Activated T-helper 17 cell treated with anti-CD3 and anti-CD28 coated beads, Interleukin-2, amount 50 U/mL, for 72 hours (primary cell): ENCODE results near the gene ZNF695. TPM values are rescaled to one million over a fixed set of nuclear protein-coding genes. Genes with fewer than 3 reads are reported as not detected.

Source experiments
- ATAC-seq: fragments of 150-1000 bp; cut with Tn5 transposase; replicated peaks from 2 replicates; pipeline ENCODE4 v1.10.0; 2021; ENCODE audit warnings: mild to moderate bottlenecking, moderate library complexity
- H3K27ac Mint-ChIP-seq: one replicate; pipeline ENCODE4 v1.8.0; 2022; ENCODE audit warnings: mixed read lengths
- H3K27me3 Mint-ChIP-seq: one replicate; pipeline ENCODE4 v1.8.0; 2022; ENCODE audit warnings: mixed read lengths
- H3K36me3 Mint-ChIP-seq: one replicate; pipeline ENCODE4 v1.8.0; 2022; ENCODE audit warnings: low read depth, mild to moderate bottlenecking, mixed read lengths
- H3K4me1 Mint-ChIP-seq: one replicate; pipeline ENCODE4 v1.8.0; 2022; ENCODE audit warnings: mixed read lengths
- H3K4me3 Mint-ChIP-seq: one replicate; pipeline ENCODE4 v1.8.0; 2022; ENCODE audit warnings: mild to moderate bottlenecking, mixed read lengths
- H3K9me3 Mint-ChIP-seq: one replicate; pipeline ENCODE4 v1.8.0; 2022; ENCODE audit warnings: mixed read lengths
- total RNA-seq, 2 donors: library from RNA; stranded (reverse); gene quantifications; one replicate each; pipeline ENCODE4 v1.2.3, GENCODE V29; 2022

Gene ZNF695
- total RNA-seq, 2 donors from 2014 or later, result 0.15 to 0.58 TPM

- Mint-ChIP-seq H3K27ac (no peak overlapping the region), H3K9me3 (peaks cover 41% of the 10 kb centered on the region), H3K27me3 (peaks cover 3% of the 10 kb centered on the region), H3K4me3 (no peak overlapping the region), H3K4me1 (no peaks in the 10 kb centered on the region), H3K36me3 (no peaks in the 10 kb centered on the region)
- no peak for ATAC-seq
Observed at GRCh38 chr1:246987083-246987690, 20.7 kb downstream of the ZNF695 start.

DNA sequence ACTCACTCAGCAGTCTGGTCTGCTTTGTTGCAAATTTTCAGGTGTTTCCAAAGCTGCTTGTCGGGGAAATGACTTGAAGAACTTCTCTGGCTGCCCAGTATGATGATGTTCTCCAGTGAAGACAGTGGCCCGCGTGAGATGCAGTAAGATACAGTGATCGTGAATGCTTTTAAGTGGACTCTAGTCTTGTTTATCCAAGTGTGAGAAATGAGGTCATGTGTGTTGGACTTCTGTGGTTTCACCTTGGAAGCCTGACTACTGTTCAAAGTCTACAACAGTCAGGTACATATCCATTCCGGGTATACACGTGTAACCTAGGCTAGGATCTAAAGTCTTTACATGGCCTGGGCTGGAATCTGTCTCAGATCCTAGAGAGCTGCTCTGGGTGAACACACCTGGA lies 29.1 kb downstream of the ZNF695 start:
- no peak overlapping the region for H3K27ac Mint-ChIP-seq
- peaks cover 16% of the 10 kb centered on the region for H3K9me3 Mint-ChIP-seq
- no peak for ATAC-seq

GRCh38 chr1:246978281-246978680 lies 29.6 kb downstream of the ZNF695 start:
- H3K27me3 Mint-ChIP-seq, result peaks cover 12% of the 10 kb centered on the region
- H3K4me3 Mint-ChIP-seq, result no peak overlapping the region
- no peak for ATAC-seq
- H3K36me3 Mint-ChIP-seq, result no peaks in the 10 kb centered on the region
- no peak overlapping the region for H3K27ac Mint-ChIP-seq
- H3K9me3 Mint-ChIP-seq, result peaks cover 16% of the 10 kb centered on the region
- H3K4me1 Mint-ChIP-seq, result no peaks in the 10 kb centered on the region

More for the DNA sequence above, 29.1 kb downstream of the ZNF695 start:
- Mint-ChIP-seq H3K36me3 (no peaks in the 10 kb centered on the region), H3K27me3 (peaks cover 12% of the 10 kb centered on the region), H3K4me3 (no peak overlapping the region), H3K4me1 (no peaks in the 10 kb centered on the region)

GRCh38 chr1:246971969-246972368 lies 35.9 kb downstream of the ZNF695 start:
- no peaks in the 10 kb centered on the region for H3K4me1 Mint-ChIP-seq
- H3K27ac Mint-ChIP-seq, result no peak overlapping the region
- H3K4me3 Mint-ChIP-seq, result no peak overlapping the region
- peaks cover 18% of the 10 kb centered on the region for H3K9me3 Mint-ChIP-seq
- ATAC-seq, result no peak
- peaks cover 3% of the 10 kb centered on the region for H3K27me3 Mint-ChIP-seq
- H3K36me3 Mint-ChIP-seq, result no peaks in the 10 kb centered on the region

GRCh38 chr1:246971090-246971721 lies 36.7 kb downstream of the ZNF695 start:
- peaks cover 18% of the 10 kb centered on the region for H3K9me3 Mint-ChIP-seq
- H3K27me3 Mint-ChIP-seq, result no peaks in the 10 kb centered on the region
- no peak overlapping the region for H3K4me3 Mint-ChIP-seq
- no peaks in the 10 kb centered on the region for H3K36me3 Mint-ChIP-seq
- ATAC-seq, result no peak
- H3K4me1 Mint-ChIP-seq, result no peaks in the 10 kb centered on the region
- H3K27ac Mint-ChIP-seq, result no peak overlapping the region

DNA sequence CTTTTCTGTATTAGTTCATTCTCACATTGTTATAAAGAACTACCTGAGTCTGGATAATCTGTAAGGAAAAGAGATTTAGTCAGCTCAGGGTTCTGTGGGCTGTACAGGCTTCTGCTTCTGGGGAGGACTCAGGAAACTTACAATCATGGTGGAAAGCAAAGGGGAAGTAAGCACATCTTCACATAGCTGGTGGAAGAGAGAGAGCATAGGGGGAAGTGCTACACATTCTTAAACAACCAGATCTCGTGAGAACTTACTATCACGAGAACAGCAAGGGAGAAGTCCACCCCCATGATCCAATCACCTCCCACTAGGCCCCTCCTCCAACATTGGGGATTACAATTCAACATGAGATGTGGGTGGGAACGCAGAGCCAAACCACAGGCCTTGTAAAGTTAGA lies 38.2 kb downstream of the ZNF695 start:
- H3K4me3 Mint-ChIP-seq, result no peak overlapping the region
- no peak overlapping the region for H3K27ac Mint-ChIP-seq

DNA sequence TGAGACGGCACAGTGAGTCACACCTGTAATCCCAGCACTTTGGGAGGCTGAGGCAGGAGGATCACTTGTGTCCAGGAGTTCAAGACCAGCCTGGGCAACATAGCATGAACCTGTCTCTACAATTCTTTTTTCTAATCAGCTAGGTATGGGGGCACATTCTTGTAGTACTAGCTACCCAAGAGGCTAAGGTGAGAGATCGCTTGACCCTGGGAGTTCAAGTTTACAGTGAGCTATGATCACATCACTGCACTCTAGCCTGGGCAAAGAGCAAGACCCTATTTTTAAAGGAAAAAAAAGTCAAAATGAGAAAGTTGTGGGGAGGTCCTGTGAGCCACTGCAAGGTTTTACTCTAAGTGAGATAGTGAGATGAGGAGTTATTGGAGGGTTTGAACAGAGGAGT lies 41.4 kb downstream of the ZNF695 start:
- peaks cover 21% of the 10 kb centered on the region for H3K9me3 Mint-ChIP-seq
- no peak overlapping the region for H3K27ac Mint-ChIP-seq
- no peak overlapping the region for H3K4me3 Mint-ChIP-seq
- no peaks in the 10 kb centered on the region for H3K4me1 Mint-ChIP-seq
- ATAC-seq, result no peak
- no peaks in the 10 kb centered on the region for H3K36me3 Mint-ChIP-seq
- peaks cover 3% of the 10 kb centered on the region for H3K27me3 Mint-ChIP-seq

More for the DNA sequence above, 38.2 kb downstream of the ZNF695 start:
- H3K4me1 Mint-ChIP-seq, result no peaks in the 10 kb centered on the region
- ATAC-seq, result no peak
- H3K27me3 Mint-ChIP-seq, result no peaks in the 10 kb centered on the region
- H3K36me3 Mint-ChIP-seq, result no peaks in the 10 kb centered on the region
- H3K9me3 Mint-ChIP-seq, result peaks cover 21% of the 10 kb centered on the region

DNA sequence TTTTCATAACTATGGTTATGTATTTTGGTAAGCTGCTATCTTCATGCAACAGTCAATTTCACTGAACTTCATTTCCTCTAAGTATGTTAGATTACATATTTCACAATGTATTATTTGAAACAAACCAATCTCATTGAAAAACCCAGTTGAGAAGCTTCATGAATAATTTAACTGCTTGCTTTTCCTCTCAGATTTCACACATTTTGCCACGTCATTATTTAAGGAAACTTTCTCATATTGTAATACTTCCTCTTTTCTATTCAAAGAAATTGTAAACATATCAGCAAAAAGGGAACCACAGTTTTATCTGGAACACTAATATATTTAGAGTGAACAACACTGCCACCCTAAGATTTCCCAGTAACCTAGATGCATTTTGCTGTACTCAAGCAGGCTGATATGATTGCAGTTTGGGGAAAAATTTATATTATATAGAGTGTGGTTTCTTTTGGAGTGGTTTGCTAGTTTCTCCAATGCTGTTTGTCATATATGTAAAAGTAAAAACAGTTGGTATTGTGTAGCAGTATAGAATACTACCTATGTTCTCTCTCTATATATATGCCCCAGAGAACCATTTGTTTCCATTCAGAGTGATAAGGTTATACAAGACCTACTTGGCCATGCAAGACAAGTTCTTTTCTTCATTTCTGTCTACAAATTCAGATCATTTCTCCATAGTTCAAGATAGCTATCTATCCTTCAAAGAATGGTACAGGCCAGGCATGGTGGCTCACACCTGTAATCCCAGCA lies 47.7 kb downstream of the ZNF695 start:
- H3K27ac Mint-ChIP-seq, result no peak overlapping the region

DNA sequence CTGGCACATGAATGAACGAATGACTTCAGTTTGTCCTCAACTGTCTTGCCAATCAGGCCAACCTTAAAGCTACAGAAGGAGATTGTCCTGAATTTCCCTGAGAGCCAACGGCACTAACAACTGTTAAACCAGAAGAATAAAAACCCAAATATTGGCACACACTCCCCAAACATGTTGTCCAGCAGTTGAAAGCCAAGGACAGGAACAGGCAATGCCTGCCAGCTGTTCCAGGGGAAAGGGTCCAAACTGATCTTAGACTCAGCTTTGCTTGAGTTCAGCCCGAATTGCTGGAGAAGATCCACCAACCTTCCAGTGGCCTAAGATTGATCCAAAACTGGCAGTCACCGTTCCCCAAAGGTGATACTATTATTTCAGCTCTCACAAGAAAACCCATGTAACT lies 53.7 kb downstream of the ZNF695 start:
- Mint-ChIP-seq H3K27ac (no peak overlapping the region), H3K4me3 (no peak overlapping the region), H3K9me3 (no peaks in the 10 kb centered on the region), H3K36me3 (no peaks in the 10 kb centered on the region), H3K27me3 (peaks cover 4% of the 10 kb centered on the region), H3K4me1 (no peaks in the 10 kb centered on the region)
- no peak for ATAC-seq

More for the DNA sequence above, 47.7 kb downstream of the ZNF695 start:
- no peaks in the 10 kb centered on the region for H3K4me1 Mint-ChIP-seq
- H3K36me3 Mint-ChIP-seq, result no peaks in the 10 kb centered on the region
- peaks cover 7% of the 10 kb centered on the region for H3K27me3 Mint-ChIP-seq
- no peak overlapping the region for H3K4me3 Mint-ChIP-seq
- H3K9me3 Mint-ChIP-seq, result no peaks in the 10 kb centered on the region
- ATAC-seq, result no peak

DNA sequence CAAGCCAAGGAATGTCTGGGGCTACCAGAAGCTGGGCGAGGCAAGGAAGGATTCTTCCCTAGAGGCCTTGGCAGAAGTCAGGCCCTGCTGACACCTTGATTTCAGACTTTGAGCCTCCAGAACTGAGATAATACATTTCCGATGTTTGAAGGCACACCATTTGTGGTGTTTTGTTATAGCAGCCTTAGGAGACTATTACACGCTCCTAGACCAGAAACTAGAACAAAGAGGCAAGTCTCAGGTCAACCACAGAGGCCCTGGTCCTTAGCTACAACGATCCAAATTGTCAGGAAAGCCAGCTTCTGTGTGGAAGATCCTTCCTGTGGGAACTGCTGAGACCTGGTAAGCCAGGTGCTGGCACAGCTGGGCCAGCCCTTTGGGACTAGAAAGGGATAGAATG lies 56.4 kb downstream of the ZNF695 start:
- no peaks in the 10 kb centered on the region for H3K27me3 Mint-ChIP-seq
- no peaks in the 10 kb centered on the region for H3K9me3 Mint-ChIP-seq
- ATAC-seq, result no peak
- no peaks in the 10 kb centered on the region for H3K4me1 Mint-ChIP-seq
- no peaks in the 10 kb centered on the region for H3K36me3 Mint-ChIP-seq
- H3K4me3 Mint-ChIP-seq, result no peak overlapping the region
- no peak overlapping the region for H3K27ac Mint-ChIP-seq

GRCh38 chr1:246949956-246950355 lies 57.9 kb downstream of the ZNF695 start:
- Mint-ChIP-seq H3K27ac (no peak overlapping the region), H3K27me3 (no peaks in the 10 kb centered on the region), H3K4me1 (no peaks in the 10 kb centered on the region), H3K4me3 (no peak overlapping the region), H3K36me3 (no peaks in the 10 kb centered on the region), H3K9me3 (no peaks in the 10 kb centered on the region)
- no peak for ATAC-seq

- no peak overlapping the region for H3K4me3 Mint-ChIP-seq
- H3K27me3 Mint-ChIP-seq, result no peaks in the 10 kb centered on the region
Observed at GRCh38 chr1:246947255-246947654, 60.6 kb downstream of the ZNF695 start.

GRCh38 chr1:246946366-246946765 lies 61.5 kb downstream of the ZNF695 start:
- H3K9me3 Mint-ChIP-seq, result no peaks in the 10 kb centered on the region
- no peak for ATAC-seq
- no peaks in the 10 kb centered on the region for H3K4me1 Mint-ChIP-seq
- no peaks in the 10 kb centered on the region for H3K36me3 Mint-ChIP-seq
- no peak overlapping the region for H3K27ac Mint-ChIP-seq
- no peak overlapping the region for H3K4me3 Mint-ChIP-seq
- H3K27me3 Mint-ChIP-seq, result no peaks in the 10 kb centered on the region

More at GRCh38 chr1:246947255-246947654, 60.6 kb downstream of the ZNF695 start:
- no peaks in the 10 kb centered on the region for H3K9me3 Mint-ChIP-seq
- no peaks in the 10 kb centered on the region for H3K4me1 Mint-ChIP-seq
- no peak overlapping the region for H3K27ac Mint-ChIP-seq
- no peak for ATAC-seq
- no peaks in the 10 kb centered on the region for H3K36me3 Mint-ChIP-seq
